Liver (tissue), 9 donors: ENCODE measurements around the gene PEX5L. TPM values are rescaled to one million over a fixed set of nuclear protein-coding genes. Genes with fewer than 3 reads are reported as not detected.

Source experiments
- DNase-seq: peaks from one replicate; pipeline ENCODE4 v3.0.0-alpha.2; 2017; ENCODE audit warnings: low spot score
- H3K27ac ChIP-seq, 2 donors: one replicate each; pipeline ENCODE4 v1.7.0; 2013; ENCODE audit warnings: inconsistent platforms in 2 of 2, low read length in 2 of 2, control low read depth in 1 of 2, low read depth in 1 of 2, mild to moderate bottlenecking in 1 of 2
- H3K27me3 ChIP-seq, 4 donors: one replicate each; pipeline versions ENCODE4 v1.6.1 to v1.7.0; 2013; ENCODE audit warnings: low read length in 3 of 4, inconsistent platforms in 1 of 4, mild to moderate bottlenecking in 1 of 4, moderate library complexity in 1 of 4; ENCODE audit not compliant: control insufficient read depth in 4 of 4, insufficient read depth in 4 of 4
- H3K36me3 ChIP-seq, 4 donors: one replicate each; pipeline versions ENCODE4 v1.6.1 to v1.7.0; 2013; ENCODE audit warnings: low read length in 3 of 4, mild to moderate bottlenecking in 3 of 4, low read depth in 1 of 4, moderate library complexity in 1 of 4; ENCODE audit not compliant: control insufficient read depth in 4 of 4, insufficient read depth in 3 of 4
- H3K4me1 ChIP-seq, 4 donors: one replicate each; pipeline versions ENCODE4 v1.6.1 to v1.7.0; 2013; ENCODE audit warnings: low read length in 3 of 4, mild to moderate bottlenecking in 3 of 4, moderate library complexity in 1 of 4; ENCODE audit not compliant: control insufficient read depth in 4 of 4, insufficient read depth in 4 of 4
- H3K4me3 ChIP-seq, 3 donors: one replicate each; pipeline versions ENCODE4 v1.6.1 to v1.7.0; 2013; ENCODE audit warnings: low read length in 3 of 3, control low read depth in 1 of 3, low read depth in 1 of 3, mild to moderate bottlenecking in 1 of 3
- H3K9ac ChIP-seq, 2 donors: one replicate each; pipeline ENCODE4 v1.7.0; 2013; ENCODE audit warnings: low read length in 2 of 2, mild to moderate bottlenecking in 2 of 2, moderate library complexity in 2 of 2, control low read depth in 1 of 2, low read depth in 1 of 2
- H3K9me3 ChIP-seq, 4 donors: one replicate each; pipeline versions ENCODE4 v1.6.1 to v1.7.0; 2013; ENCODE audit warnings: low read length in 3 of 4; ENCODE audit not compliant: control insufficient read depth in 4 of 4
- ATF3 ChIP-seq: IDR thresholded peaks from 2 replicates; pipeline ENCODE4 v1.6.1; 2016; ENCODE audit warnings: antibody characterized with exemption
- CTCF ChIP-seq: fragments of 150-350 bp; IDR thresholded peaks from 2 replicates; pipeline ENCODE4 v1.5.1; 2017; ENCODE audit warnings: improper control_type of control experiment, low read depth, low read length; ENCODE audit not compliant: missing input control
- EGR1 ChIP-seq, 2 donors: IDR thresholded peaks; 2 replicates each; pipeline ENCODE4 v1.6.1; 2016 to 2018; ENCODE audit warnings: antibody characterized with exemption in 2 of 2, low read depth in 2 of 2
- FOXA2 ChIP-seq: IDR thresholded peaks from 2 replicates; pipeline ENCODE4 v1.6.1; 2016; ENCODE audit warnings: antibody characterized with exemption
- GABPA ChIP-seq, 2 donors: IDR thresholded peaks in 1 of 2; conservative IDR thresholded peaks in 1 of 2; 2 replicates each; pipeline ENCODE4 v1.6.1; 2016; ENCODE audit warnings: antibody characterized with exemption in 2 of 2, mild to moderate bottlenecking in 1 of 2, moderate library complexity in 1 of 2
- JUND ChIP-seq, 2 donors: IDR thresholded peaks; 2 replicates each; pipeline ENCODE4 v1.6.1; 2016; ENCODE audit warnings: antibody characterized with exemption in 2 of 2
- MAX ChIP-seq: IDR thresholded peaks from 2 replicates; pipeline ENCODE4 v1.6.1; 2016; ENCODE audit warnings: antibody characterized with exemption
- RAD21 ChIP-seq, 2 donors: IDR thresholded peaks; 2 replicates each; pipeline ENCODE4 v1.6.1; 2016; ENCODE audit warnings: antibody characterized with exemption in 2 of 2, mild to moderate bottlenecking in 2 of 2
- REST ChIP-seq: IDR thresholded peaks from 2 replicates; pipeline ENCODE4 v1.6.1; 2016; ENCODE audit warnings: antibody characterized with exemption, mild to moderate bottlenecking
- SP1 ChIP-seq: IDR thresholded peaks from 2 replicates; pipeline ENCODE4 v1.6.1; 2018; ENCODE audit warnings: antibody characterized with exemption, mild to moderate bottlenecking
- TAF1 ChIP-seq: conservative IDR thresholded peaks from 2 replicates; pipeline ENCODE4 v1.6.1; 2016; ENCODE audit warnings: antibody characterized with exemption, mild to moderate bottlenecking
- YY1 ChIP-seq: IDR thresholded peaks from 2 replicates; pipeline ENCODE4 v1.6.1; 2016; ENCODE audit warnings: antibody characterized with exemption, mild to moderate bottlenecking
- ZBTB33 ChIP-seq: IDR thresholded peaks from 2 replicates; pipeline ENCODE4 v1.6.1; 2016; ENCODE audit warnings: antibody characterized with exemption
- WGBS: extraction: QIAGEN DNeasy Blood & Tissue Kit; methylation state at CpG from one replicate; pipeline ENCODE4 v1.1.7; 2013; 5-methylcytosine and 5-hydroxymethylcytosine counted together
- polyA plus RNA-seq, 2 donors: library from polyadenylated mRNA; stranded (reverse) in 1 of 2; unstranded in 1 of 2; fragments of 200-250 nt in 1 of 2; fragments of >200 nt in 1 of 2; fragmentation: Nextera tagmentation in 1 of 2; extraction: Ambion mirVana in 1 of 2; gene quantifications; one replicate each; pipeline versions ENCODE4 v1.2.1 to v1.2.3, GENCODE V29; 2013 to 2015
- total RNA-seq, 2 donors: library from RNA; depleted of rRNA; stranded (reverse); fragments of >200 nt; gene quantifications; one replicate each; pipeline ENCODE4 v1.2.3, GENCODE V29; 2014
- donor health status: healthy.
- donor health status: healthy.
- donor health status: healthy.
- donor health status: healthy.
- donor health status: healthy.

The PEX5L gene
- total and polyA plus RNA-seq, 4 donors, result 0.03 TPM; not detected in 3

- no peaks in the 10 kb centered on the region for H3K27me3 ChIP-seq
- H3K4me3 ChIP-seq, result no peak overlapping the region
- no peaks in the 10 kb centered on the region for H3K9me3 ChIP-seq
- H3K27ac ChIP-seq, result no peak overlapping the region
- no peaks in the 10 kb centered on the region for H3K36me3 ChIP-seq
- H3K4me1 ChIP-seq, result no peaks in the 10 kb centered on the region
- H3K9ac ChIP-seq, result no peak overlapping the region
- no peak for DNase-seq
- 57% methylated on average over 1 of the region's 1 CpG for WGBS
- no peak for TF ChIP-seq MAX
Observed at GRCh38 chr3:179797192-179797591, 239.5 kb downstream of the PEX5L start.

GRCh38 chr3:179796421-179796820 lies 240.3 kb downstream of the PEX5L start:
- Histone ChIP-seq H3K9ac (no peak overlapping the region), H3K4me1 (no peaks in the 10 kb centered on the region), H3K27ac (no peak overlapping the region), H3K27me3 (no peaks in the 10 kb centered on the region), H3K4me3 (no peak overlapping the region), H3K9me3 (no peaks in the 10 kb centered on the region), H3K36me3 (no peaks in the 10 kb centered on the region)
- 86% methylated on average over 4 of the region's 4 CpGs for whole genome bisulfite sequencing
- TF ChIP-seq REST (no peak), ATF3 (no peak), EGR1 (IDR thresholded peaks at IDR 0.05; ENCODE audit: low read depth in 2 of 2) (no peak), YY1 (no peak), RAD21 (IDR thresholded peaks at IDR 0.05) (no peak), CTCF (no peak), GABPA (IDR thresholded peaks at IDR 0.05 in 1 of 2, conservative IDR thresholded peaks at IDR 0.05 in 1 of 2) (no peak), SP1 (no peak), JUND (IDR thresholded peaks at IDR 0.05) (no peak)
- DNase-seq, result no peak

- Histone ChIP-seq H3K27me3 (no peaks in the 10 kb centered on the region), H3K4me1 (no peaks in the 10 kb centered on the region), H3K9me3 (no peaks in the 10 kb centered on the region), H3K4me3 (no peak overlapping the region), H3K36me3 (peaks cover 0 to 1% (median 0%) of the 10 kb centered on the region in 4 donors), H3K9ac (no peak overlapping the region), H3K27ac (no peak overlapping the region)
- DNase-seq, result no peak
- TF ChIP-seq MAX, result no peak
- no peak for TF ChIP-seq EGR1 (IDR thresholded peaks at IDR 0.05; ENCODE audit: low read depth in 2 of 2)
- TF ChIP-seq REST, result no peak
- no peak for TF ChIP-seq JUND (IDR thresholded peaks at IDR 0.05)
- no peak for TF ChIP-seq GABPA (IDR thresholded peaks at IDR 0.05 in 1 of 2, conservative IDR thresholded peaks at IDR 0.05 in 1 of 2)
- no peak for TF ChIP-seq ZBTB33
- no peak for TF ChIP-seq FOXA2
- no peak for TF ChIP-seq TAF1
- TF ChIP-seq SP1, result no peak
- TF ChIP-seq ATF3, result no peak
- 66% methylated on average over 4 of the region's 4 CpGs for WGBS
Observed at GRCh38 chr3:179794355-179794754, 242.4 kb downstream of the PEX5L start.
